G401 (cell line): Measurements from ENCODE around the gene PRKCA. TPM values are rescaled to one million over a fixed set of nuclear protein-coding genes. Genes with fewer than 3 reads are reported as not detected.

Source experiments
- DNase-seq: peaks from one replicate; pipeline ENCODE4 v3.0.0-alpha.2; 2015; ENCODE audit warnings: low spot score
- in situ Hi-C: cut with HindIII; loops from 2 replicates; pipeline ENCODE4 v1.10.0; 2016; ENCODE audit warnings: low sequenced_read_pairs, mixed read lengths
- total RNA-seq: library from RNA; depleted of rRNA; stranded (reverse); fragments of >200 nt; shearing (Covaris generic); gene quantifications from 2 replicates; pipeline ENCODE4 v1.2.3, GENCODE V29; 2014

Gene PRKCA
- total RNA-seq, 1 experiment from 2014 or later: 44.7 TPM

DNA sequence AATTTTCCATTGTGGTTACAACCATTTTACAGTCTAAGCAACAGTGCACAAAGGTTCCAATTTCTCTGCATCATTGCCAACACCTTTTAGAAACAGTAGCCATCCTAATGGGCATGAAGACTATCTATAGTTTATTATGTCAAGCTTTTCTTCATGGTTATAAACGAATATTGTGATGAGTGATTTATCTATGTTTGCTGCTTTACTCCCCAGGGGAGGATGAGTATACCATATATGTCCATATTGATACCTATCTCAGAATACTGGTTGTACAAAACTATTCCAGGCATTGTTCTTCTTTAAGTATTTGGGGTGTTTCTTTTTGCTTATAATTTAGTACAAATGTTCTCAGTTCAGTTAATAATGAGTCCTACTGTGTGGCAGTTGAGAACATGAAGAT lies 98.3 kb downstream of the PRKCA start:
- in situ Hi-C loops: no loop called here
- no peak for DNase-seq

DNA sequence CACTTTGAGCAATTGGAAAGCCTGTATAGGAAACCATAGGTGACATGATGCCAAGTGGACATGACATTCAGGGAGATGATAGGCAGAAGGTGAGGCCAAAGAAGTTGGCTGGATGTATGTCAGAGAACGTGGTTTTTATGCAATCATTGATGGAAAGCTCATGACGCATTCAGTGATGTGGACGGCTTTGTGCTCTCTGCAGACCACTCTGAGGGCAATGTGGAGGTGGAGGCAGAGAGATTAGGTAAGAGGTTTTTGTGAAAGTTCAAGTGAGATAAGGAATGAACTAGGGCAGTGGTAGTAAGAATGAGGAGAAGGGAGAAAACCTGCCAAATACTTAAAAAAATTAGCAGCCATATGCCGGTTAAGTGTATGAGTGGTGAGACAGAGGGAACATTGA lies 99.0 kb downstream of the PRKCA start:
- in situ Hi-C loops: no loop called here

DNA sequence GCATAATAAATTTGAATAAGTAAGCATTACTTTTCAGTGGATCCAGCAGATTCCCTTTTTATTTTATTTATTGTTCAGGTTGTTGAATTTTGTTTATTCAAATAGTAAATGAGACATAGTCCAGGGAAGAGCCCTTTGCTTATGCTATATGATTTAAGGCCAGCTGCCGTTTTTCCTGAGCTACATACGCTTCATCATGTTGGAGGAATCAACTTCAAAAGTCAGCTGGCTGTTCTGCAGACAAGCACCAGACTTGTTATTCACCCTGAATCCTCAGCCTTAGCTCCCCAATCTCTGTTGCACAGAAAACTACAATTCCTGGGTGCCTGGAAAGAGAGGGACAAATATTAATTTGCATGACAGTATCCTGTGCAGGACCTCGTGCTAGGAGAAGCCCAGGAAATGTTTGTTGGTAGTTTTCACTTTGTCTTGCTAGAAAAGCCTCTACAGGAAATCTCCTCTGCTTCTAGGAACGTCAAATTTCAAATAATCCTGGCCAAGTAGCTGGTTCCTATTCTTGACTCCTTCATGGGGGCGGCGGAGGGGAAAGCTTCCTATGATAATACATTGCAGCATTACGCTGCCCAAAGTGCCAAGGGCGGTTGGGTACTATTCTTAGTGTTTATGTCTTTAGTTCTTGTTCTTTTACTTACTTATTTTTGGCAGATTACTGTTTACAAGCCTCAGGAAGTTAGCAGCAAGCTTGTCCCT lies 101.6 kb downstream of the PRKCA start:
- in situ Hi-C loops: no loop called here
- DNase-seq: no peak

More for the DNA sequence above, 99.0 kb downstream of the PRKCA start:
- DNase-seq: no peak

DNA sequence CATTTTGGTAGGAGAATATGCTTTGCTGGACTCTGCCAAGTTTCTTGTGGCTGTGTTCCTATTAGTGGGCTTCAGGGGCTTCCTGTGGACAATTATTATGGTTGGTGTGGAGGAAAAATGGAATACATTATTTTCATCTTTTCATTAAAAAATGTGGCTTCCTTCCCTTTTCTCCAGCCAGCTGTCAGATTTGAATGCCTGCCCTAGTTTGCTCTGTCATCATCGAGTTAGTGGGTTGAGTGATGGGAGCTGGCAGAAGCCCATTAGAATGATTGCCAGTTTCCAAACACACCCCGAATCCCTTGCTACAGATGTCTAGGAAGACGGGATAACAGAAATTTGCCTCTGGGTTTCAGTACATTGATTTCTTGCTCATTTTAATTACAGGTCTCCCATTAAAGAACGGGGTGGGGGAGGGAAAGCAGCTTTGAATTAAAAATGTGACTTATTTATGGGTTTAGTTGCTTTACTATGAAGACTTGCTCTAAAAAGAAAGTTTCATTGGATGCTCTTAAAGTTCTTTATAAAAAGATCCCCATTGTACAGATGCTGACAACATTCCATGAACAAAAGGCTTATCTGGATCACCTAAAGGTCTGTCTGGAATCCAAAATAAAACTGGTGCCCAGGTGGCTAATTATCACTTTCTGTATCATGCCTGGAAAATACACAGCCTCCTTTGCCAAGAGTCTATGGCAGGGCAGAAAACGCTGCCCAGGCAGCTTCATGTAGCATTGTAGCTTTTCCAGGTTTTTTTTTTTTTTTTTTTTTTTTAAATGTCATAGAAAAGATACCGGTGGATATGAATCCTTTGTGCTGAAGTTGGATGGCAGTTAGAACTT lies 103.6 kb downstream of the PRKCA start:
- in situ Hi-C loops: no loop called here
- peak; percentile 90 for DNase-seq

DNA sequence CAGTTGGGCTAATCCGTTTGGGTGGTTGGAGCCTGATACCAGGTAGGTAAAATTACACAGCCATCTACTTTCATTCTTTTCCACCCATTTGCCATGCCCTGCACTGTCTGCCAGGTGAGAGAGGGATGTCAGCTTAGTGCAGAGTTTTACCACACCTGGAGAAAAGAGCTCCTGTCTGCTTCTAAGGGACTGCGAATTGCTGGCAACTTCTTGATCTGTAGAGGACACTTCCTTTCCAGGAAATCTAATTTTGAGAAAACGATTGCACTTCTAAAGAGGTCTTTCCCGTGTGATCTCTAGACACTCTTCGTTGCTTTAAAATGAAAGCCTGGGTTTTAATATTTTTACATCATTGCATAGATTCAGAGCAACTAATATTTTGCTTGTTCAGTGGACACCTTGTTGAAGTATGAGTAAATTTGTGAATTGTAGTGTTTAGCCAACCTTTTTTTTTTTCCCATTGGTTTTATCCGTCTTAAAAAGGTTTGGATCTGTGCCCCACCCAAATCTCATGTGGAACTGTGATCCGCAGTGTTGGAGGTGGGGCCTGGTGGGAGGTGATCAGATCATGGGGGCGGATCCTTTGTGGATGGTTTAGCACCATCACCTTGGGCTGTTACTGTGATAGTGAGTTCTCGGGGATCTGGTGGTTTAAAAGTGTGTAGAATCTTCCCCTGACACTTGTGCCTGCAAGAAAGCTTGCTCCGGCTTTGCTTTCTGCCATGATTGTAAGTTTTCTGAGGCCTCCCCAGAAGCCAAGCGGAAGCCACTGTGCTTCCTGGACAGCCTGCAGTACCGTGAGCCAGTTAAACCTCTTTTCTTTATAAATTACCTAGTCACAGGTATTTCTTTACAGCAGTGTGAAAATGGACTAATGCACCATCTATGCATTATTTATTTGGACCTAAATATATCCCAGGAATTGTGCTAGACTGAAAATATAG lies 104.6 kb downstream of the PRKCA start:
- DNase-seq: no peak
- in situ Hi-C loops: no loop called here

DNA sequence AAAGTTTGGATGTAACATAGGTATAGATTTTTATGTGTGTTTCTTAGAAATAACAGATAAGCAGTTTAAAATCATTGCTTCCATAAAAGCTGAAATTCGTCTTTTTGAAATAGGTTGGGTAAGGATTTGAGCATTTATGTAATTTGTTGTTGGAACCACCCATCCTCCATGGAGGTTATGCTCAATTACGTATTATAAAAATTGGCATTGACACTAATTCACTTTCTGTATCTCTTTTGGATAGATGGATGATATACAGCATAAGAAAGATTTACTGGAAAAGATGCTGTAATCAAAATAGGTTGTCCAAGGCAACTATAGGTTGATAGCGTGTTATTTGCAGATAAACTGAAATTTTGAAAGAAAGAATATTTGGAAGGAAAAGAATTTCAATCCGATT lies 105.5 kb downstream of the PRKCA start:
- DNase-seq: no peak
- in situ Hi-C loops: no loop called here

DNA sequence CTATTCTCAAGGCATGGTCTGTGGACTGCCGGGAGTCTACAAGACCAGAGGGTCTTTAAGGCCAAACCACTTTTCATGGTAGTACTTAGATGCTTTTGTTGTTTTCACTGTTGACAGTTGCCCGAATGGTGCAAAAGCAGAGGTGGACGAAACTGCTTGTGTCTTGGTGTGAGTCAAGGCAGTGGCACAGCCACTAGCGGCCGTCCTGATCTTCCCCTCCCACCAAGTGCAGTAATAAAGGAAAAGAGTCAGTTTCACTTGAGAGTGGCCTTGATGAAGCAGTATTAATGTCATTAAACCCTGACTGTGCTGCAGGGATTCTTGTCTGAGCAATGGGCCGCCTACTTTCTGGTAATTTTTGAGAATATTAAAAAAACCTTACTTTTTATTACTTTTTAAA lies 109.1 kb downstream of the PRKCA start:
- no peak for DNase-seq
- in situ Hi-C loops: no loop called here

DNA sequence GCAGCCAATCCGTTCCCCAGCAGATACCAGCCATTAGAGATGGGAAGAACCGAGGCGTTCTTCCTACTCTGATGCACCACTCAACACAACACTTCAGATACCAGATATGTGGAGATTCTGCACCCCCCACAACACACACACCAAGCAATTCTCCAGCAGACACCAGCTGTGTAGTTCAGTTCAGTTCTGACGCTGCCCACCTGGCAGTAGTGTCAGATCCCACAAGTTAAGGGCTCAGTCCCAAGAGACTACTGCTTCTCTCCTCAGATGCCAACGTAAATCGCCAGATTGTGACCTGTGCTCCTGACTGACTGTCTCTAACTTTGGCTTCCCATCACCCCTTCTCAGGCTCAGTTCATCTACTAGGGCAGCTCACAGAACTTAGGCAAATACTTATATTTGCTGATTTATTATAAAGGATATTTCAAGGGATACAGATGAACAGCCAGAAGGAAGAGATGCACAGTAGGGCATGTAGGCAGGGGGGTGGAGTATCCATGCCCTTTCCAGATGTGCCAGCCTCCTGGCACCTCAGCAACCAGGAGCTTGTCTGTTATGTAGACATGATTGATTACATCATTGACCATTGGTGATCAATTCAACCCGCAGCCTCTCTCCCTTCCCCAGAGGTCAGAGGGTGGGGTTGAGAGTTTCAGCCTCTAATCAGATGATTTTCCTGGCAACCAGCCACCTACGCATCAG lies 110.6 kb downstream of the PRKCA start:
- DNase-seq: no peak
- in situ Hi-C loops: no loop called here

DNA sequence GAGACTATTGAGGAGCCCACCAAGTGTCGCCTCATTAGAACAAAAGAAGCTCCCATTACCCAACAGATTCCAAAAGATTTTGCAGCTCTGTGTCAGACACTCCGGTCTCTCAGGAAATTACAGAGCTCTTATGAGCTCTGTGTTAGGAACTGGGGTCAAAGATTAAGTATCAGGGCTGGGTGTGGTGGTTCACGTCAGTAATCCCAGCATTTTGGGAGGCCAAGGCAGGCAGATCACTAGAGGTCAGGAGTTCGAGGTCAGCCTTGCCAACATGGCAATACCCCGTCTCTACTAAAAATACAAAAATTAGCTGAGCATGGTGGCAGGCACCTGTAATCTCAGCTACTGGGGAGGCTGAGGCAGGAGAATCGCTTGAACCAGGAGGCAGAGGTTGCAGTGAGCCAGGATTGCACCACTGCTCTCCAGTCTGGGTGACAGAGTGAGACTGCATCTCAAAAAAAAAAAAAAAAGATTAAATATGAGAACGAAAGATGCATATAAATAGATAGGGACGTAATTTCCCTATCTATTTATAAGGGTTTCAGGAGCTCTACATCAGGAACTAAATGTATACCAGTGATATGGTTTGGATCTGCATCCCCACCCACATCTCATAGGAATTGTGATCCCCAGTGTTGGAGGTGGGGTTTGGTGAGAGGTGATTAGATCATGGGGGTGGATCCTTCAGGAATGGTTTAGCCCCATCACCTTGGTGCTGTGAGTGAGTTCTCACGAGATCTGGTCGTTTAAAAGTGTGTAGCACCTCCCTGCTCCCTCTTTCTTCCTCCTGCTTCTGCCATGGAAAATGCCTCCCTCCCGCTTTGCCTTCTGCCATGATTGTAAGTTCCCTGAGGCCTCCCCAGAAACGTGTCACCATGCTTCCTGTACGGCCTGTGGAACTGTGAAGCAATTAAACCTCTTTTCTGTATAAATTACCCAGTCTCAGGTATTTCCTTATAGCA lies 111.4 kb downstream of the PRKCA start:
- DNase-seq: no peak
- in situ Hi-C loops: no loop called here

DNA sequence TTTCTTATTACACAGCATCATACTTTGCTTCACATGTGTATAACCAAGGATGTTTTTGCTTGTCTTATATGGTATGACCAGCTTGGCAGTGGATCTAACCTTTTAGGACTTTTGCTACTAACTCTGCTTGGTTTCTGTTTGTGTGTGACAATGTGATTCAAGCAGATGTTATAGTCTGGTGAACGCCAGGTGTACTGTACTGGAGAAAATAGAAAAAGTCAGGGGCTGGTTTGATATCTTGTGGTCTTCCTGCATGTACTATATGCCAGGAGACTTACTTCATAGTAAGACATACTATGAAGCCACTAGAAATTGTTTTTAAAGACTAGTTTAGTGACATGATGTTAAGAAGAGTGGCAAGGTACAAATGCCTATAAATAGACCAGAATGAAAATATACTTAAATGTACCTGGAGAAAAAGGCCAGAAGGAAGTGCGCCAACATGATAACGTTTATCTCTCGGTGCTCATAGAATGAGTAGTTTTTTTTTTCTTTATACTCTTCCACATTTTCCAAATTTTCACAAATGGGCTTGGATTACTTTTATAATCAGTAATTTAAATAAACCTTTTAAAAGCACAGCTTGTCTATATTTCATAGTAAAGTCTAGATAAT lies 112.3 kb downstream of the PRKCA start:
- in situ Hi-C loops: no loop called here
- no peak for DNase-seq

DNA sequence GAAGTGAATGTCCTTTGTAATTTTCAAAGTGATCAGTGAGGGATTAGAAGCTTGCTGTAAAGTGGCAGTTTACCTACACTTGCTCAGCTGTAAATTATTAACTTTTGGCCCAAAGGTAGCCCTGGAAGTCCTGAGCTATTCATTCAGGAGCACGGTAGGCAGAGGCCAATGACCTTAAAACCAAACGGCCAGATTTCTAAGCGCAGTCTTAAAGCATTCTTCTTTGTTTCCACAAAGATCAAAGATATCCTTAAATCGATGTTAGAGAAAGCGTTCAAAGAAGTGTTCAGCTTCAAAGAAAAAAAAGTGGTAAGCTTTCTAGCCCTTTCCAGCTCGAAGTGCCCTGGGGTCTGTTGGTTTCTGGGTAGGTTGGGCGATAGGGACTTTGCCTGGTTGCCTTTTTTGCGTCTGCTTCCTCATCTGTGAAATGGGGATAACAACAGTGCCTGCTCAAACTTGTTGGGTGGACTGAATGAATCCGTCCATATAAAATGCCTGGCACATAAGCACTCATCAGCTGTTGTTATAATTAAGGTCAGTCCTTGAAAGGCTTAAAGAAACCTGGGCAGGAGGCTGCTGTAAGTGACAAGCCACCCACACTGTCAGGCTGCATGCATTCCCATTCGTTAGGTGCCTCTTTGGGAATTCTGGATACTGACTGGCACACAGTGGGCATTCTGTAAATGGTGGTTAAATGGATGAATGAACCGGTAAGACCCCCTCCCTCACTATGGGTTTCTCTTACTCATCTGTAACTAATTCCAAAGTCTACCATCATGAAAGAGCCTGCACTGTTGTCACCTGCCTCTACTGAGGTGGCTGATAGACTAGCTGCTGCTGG lies 113.2 kb downstream of the PRKCA start:
- in situ Hi-C loops: no loop called here
- DNase-seq: no peak

DNA sequence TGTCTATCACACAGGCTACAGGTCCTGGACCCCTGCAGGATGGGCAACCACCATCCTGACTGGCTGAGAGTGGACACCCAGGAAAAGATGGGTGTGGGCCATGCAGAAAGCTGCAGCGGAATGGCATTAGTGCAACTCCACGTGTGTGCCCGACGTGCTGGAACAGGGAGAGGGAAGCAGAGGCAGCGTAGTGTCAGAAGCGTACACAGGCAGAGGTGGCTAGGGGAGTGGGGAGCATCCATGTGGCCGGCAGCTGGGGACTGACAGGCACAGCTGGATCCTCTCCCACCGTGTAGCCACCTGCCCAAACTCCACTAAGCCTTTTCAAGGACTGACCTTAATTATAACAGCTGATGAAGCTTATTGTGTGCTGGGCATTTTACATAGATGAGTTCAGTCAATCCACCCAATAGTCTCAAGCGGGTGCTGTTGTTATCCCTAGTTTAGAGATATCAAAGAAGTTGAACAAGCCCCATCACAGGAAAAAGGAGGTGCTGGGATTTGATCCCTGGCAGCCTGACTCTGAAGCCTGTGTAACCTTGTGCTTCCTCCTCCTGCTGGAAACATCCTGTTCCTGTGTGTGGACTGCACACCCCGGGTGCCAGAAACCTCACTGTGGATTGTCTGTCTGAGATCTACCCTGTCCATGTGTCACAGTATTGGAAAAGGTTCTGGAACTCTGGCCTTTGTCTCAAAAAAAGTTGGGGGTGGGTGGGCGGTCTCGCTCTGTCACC lies 114.0 kb downstream of the PRKCA start:
- in situ Hi-C loops: no loop called here
- no peak for DNase-seq

DNA sequence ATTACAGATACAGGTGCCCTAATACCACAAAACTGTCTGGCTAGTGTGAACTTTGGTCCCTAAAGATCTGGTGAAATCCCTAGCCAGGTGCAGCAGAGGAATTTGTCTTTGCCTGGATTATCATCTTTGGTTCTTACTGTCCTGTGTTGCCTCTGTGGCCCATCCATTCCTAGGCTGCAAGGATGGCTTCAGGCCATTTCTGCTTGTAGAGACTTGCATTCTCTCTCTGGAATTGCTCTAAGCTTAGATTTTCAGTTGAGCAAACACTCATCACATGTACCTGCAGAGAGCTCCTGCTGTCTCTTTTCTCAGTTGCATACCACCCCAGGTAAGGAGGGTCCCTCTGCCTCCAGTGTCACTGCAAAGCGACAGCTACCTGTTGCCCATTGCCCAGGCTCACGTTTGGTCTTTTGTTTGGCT lies 114.9 kb downstream of the PRKCA start:
- in situ Hi-C loops: no loop called here
- DNase-seq: no peak

DNA sequence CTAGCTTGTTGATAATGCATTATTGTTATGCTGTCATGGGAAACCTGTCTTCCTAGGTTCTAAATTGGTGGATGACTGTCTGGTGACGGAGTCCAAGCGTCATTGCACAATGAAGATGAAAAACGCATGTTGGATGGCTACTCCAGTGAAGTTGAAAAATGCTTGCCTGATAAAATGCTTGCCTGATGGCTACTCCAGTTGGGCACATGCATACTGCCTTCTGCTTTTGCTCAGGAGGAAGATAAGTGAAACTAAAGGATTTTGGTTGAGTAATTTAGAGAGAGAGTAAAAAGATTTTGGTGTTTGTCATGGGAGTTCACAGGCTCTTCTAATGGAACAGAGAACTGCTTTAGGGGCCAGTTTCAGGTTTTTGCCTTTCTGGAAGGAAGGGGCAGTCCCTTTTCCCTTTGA lies 118.6 kb downstream of the PRKCA start:
- in situ Hi-C loops: no loop called here
- DNase-seq: no peak

DNA sequence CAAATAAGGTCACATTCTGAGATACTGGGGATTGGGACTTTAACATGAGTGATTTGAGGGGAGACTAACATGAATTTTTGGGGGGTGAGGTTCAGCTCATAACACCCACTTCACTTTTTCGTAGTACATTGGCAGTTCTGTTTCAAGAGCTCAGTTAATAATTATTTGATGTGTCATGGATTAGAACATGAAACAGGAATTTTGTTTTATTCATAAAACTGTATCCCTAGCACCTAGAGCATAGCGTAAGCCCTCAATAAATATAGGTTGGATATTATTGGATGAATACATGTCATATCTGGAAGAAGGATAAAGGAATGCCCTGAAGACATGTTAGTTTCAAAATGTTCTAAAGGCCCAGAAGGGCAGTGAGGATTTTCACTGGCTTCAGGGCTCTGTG lies 119.8 kb downstream of the PRKCA start:
- in situ Hi-C loops: no loop called here

More for the DNA sequence above, 119.8 kb downstream of the PRKCA start:
- no peak for DNase-seq
